H9 (cell line): ENCODE results near the gene CCDC124. TPM values are rescaled to one million over a fixed set of nuclear protein-coding genes. Genes with fewer than 3 reads are reported as not detected.

Source experiments
- DNase-seq: peaks from one replicate; pipeline ENCODE4 v3.0.0-alpha.2; 2017
- H2AFZ ChIP-seq: one replicate; pipeline ENCODE4 v1.6.1; 2013; ENCODE audit warnings: mild to moderate bottlenecking, low read length, control low read depth, moderate library complexity
- H2AK5ac ChIP-seq: 2 replicates; pipeline ENCODE4 v1.6.1; 2013; ENCODE audit warnings: low read length, control low read depth, mixed read lengths; ENCODE audit not compliant: insufficient read length
- H2BK120ac ChIP-seq: one replicate; pipeline ENCODE4 v1.6.1; 2013; ENCODE audit warnings: low read depth, mild to moderate bottlenecking, low read length, control low read depth, inconsistent platforms; ENCODE audit not compliant: poor library complexity, severe bottlenecking
- H2BK12ac ChIP-seq: 2 replicates; pipeline ENCODE4 v1.6.1; 2013; ENCODE audit warnings: low read length, control low read depth, mixed read lengths, low read depth; ENCODE audit not compliant: insufficient read length
- H2BK15ac ChIP-seq: 2 replicates; pipeline ENCODE4 v1.6.1; 2013; ENCODE audit warnings: low read depth, low read length, control low read depth
- H2BK20ac ChIP-seq: one replicate; pipeline ENCODE4 v1.6.1; 2013; ENCODE audit warnings: low read depth, mild to moderate bottlenecking, low read length, control low read depth, inconsistent platforms; ENCODE audit not compliant: poor library complexity, severe bottlenecking
- H2BK5ac ChIP-seq: 2 replicates; pipeline ENCODE4 v1.6.1; 2013; ENCODE audit warnings: low read length, control low read depth, mixed read lengths; ENCODE audit not compliant: insufficient read length
- H3K14ac ChIP-seq: 2 replicates; pipeline ENCODE4 v1.6.1; 2013; ENCODE audit warnings: low read length, control low read depth; ENCODE audit not compliant: insufficient read depth
- H3K18ac ChIP-seq: 2 replicates; pipeline ENCODE4 v1.6.1; 2013; ENCODE audit warnings: low read depth, mild to moderate bottlenecking, mixed read lengths, low read length, control low read depth; ENCODE audit not compliant: insufficient read length
- H3K23ac ChIP-seq: 2 replicates; pipeline ENCODE4 v1.6.1; 2013; ENCODE audit warnings: low read length, control low read depth, mixed read lengths, low read depth; ENCODE audit not compliant: insufficient read length
- H3K23me2 ChIP-seq: 2 replicates; pipeline ENCODE4 v1.6.1; 2013; ENCODE audit warnings: low read depth, mild to moderate bottlenecking, mixed read lengths, low read length, control low read depth; ENCODE audit not compliant: insufficient read length, poor library complexity, severe bottlenecking
- H3K27ac ChIP-seq: 2 replicates; pipeline ENCODE4 v1.5.1; 2013; ENCODE audit warnings: low read length, control low read depth, mixed read lengths, low read depth; ENCODE audit not compliant: insufficient read length
- H3K27me3 ChIP-seq: 2 replicates; pipeline ENCODE4 v1.6.1; 2013; ENCODE audit warnings: low read length, control low read depth, inconsistent platforms; ENCODE audit not compliant: insufficient read depth
- H3K4ac ChIP-seq: 2 replicates; pipeline ENCODE4 v1.6.1; 2013; ENCODE audit warnings: low read depth, mild to moderate bottlenecking, control low read depth, inconsistent platforms, low read length, moderate library complexity
- H3K4me1 ChIP-seq: 2 replicates; pipeline ENCODE4 v1.6.1; 2013; ENCODE audit warnings: low read length, control low read depth, inconsistent platforms; ENCODE audit not compliant: insufficient read depth
- H3K4me2 ChIP-seq: 2 replicates; pipeline ENCODE4 v1.6.1; 2013; ENCODE audit warnings: low read length, control low read depth, mixed read lengths; ENCODE audit not compliant: insufficient read length, insufficient read depth
- H3K56ac ChIP-seq: 2 replicates; pipeline ENCODE4 v1.6.1; 2013; ENCODE audit warnings: low read depth, mild to moderate bottlenecking, mixed read lengths, low read length, control low read depth; ENCODE audit not compliant: insufficient read length
- H3K79me1 ChIP-seq: 2 replicates; pipeline ENCODE4 v1.6.1; 2013; ENCODE audit warnings: low read depth, mild to moderate bottlenecking, moderate library complexity, low read length, control low read depth, inconsistent platforms; ENCODE audit not compliant: insufficient read depth, poor library complexity, severe bottlenecking
- H3K79me2 ChIP-seq: 2 replicates; pipeline ENCODE4 v1.6.1; 2013; ENCODE audit warnings: low read length, control low read depth, inconsistent platforms; ENCODE audit not compliant: insufficient read depth
- H3K9ac ChIP-seq: 2 replicates; pipeline ENCODE4 v1.6.1; 2013; ENCODE audit warnings: low read length, control low read depth, mixed read lengths; ENCODE audit not compliant: insufficient read length; ENCODE audit errors: extremely low read depth
- H3K9me3 ChIP-seq: one replicate; pipeline ENCODE4 v1.6.1; 2013; ENCODE audit warnings: low read depth, low read length, inconsistent platforms; ENCODE audit not compliant: control insufficient read depth
- H3T11ph ChIP-seq: one replicate; pipeline ENCODE4 v1.6.1; 2013; ENCODE audit warnings: mild to moderate bottlenecking, low read length, control low read depth, inconsistent platforms
- H4K20me1 ChIP-seq: one replicate; pipeline ENCODE4 v1.6.1; 2013; ENCODE audit not compliant: control insufficient read depth, insufficient read length, insufficient read depth
- H4K5ac ChIP-seq: 2 replicates; pipeline ENCODE4 v1.6.1; 2013; ENCODE audit warnings: low read depth, mild to moderate bottlenecking, mixed read lengths, low read length, control low read depth; ENCODE audit not compliant: insufficient read length
- H4K8ac ChIP-seq: replicated peaks from 2 replicates; pipeline ENCODE4 v1.6.1; 2013; ENCODE audit warnings: low read length, control low read depth, mixed read lengths, low read depth; ENCODE audit not compliant: insufficient read length
- H4K91ac ChIP-seq: 2 replicates; pipeline ENCODE4 v1.6.1; 2013; ENCODE audit warnings: low read depth, mild to moderate bottlenecking, moderate library complexity, mixed read lengths, low read length, control low read depth; ENCODE audit not compliant: insufficient read length
- H3K27ac Mint-ChIP-seq, 3 experiments: 2 replicates in 2 of 3; 3 replicates in 1 of 3; pipeline ENCODE4 v1.8.0; 2020 to 2021; ENCODE audit warnings: mixed read lengths in 3 of 3, mild to moderate bottlenecking in 1 of 3, moderate library complexity in 1 of 3
- H3K27me3 Mint-ChIP-seq: 2 replicates; pipeline ENCODE4 v1.8.0; 2021; ENCODE audit warnings: low read depth, mild to moderate bottlenecking, moderate library complexity, mixed read lengths
- H3K36me3 Mint-ChIP-seq, 3 experiments: 2 replicates in 2 of 3; 3 replicates in 1 of 3; pipeline ENCODE4 v1.8.0; 2020 to 2021; ENCODE audit warnings: low read depth in 3 of 3, mixed read lengths in 3 of 3; ENCODE audit not compliant: insufficient read depth in 1 of 3
- H3K4me1 Mint-ChIP-seq, 2 experiments: 2 replicates each; pipeline ENCODE4 v1.8.0; 2020; ENCODE audit warnings: mixed read lengths in 2 of 2
- H3K4me3 Mint-ChIP-seq, 2 experiments: 2 replicates in 1 of 2; 3 replicates in 1 of 2; pipeline ENCODE4 v1.8.0; 2020 to 2021; ENCODE audit warnings: mild to moderate bottlenecking in 2 of 2, mixed read lengths in 2 of 2, moderate library complexity in 1 of 2
- H3K9me3 Mint-ChIP-seq, 2 experiments: 2 replicates in 1 of 2; 3 replicates in 1 of 2; pipeline ENCODE4 v1.8.0; 2020; ENCODE audit warnings: mild to moderate bottlenecking in 2 of 2, mixed read lengths in 2 of 2, moderate library complexity in 1 of 2
- CTCF ChIP-seq: fragments of 200-600 bp; sonication (generic); conservative IDR thresholded peaks from 3 replicates; pipeline ENCODE4 v1.8.0; 2021; ENCODE audit warnings: antibody characterized with exemption, mild to moderate bottlenecking
- WGBS: extraction: QIAGEN DNeasy Blood & Tissue Kit; methylation state at CpG from one replicate; pipeline ENCODE4 v1.1.7; 2013; ENCODE audit warnings: missing lambda C conversion rate, low lambda C conversion rate, mixed read lengths; ENCODE audit not compliant: insufficient read length; ENCODE audit errors: extremely low coverage; 5-methylcytosine and 5-hydroxymethylcytosine counted together
- total RNA-seq: library from RNA; stranded (reverse); gene quantifications from 2 replicates; pipeline ENCODE4 v1.2.1, GENCODE V29; 2021

The CCDC124 gene
- total RNA-seq, 1 experiment from 2014 or later = 119 TPM

GRCh38 chr19:17973759-17974158 is 40.9 kb downstream of the CCDC124 start:
- Histone ChIP-seq H4K20me1 (no peaks in the 10 kb centered on the region), H2BK20ac (no peak overlapping the region), H3K4me2 (no peak overlapping the region), H3K14ac (no peak overlapping the region), H2BK120ac (no peak overlapping the region), H4K91ac (no peak overlapping the region), H2AK5ac (no peak overlapping the region), H3K23me2 (no peaks in the 10 kb centered on the region), H3K56ac (no peak overlapping the region), H3K27ac (no peak overlapping the region), H3T11ph (no peak overlapping the region), H4K5ac (no peak overlapping the region), H3K9me3 (no peaks in the 10 kb centered on the region), H2BK12ac (no peak overlapping the region), H3K27me3 (no peaks in the 10 kb centered on the region), H3K4me1 (no peaks in the 10 kb centered on the region), H2AFZ (no peak overlapping the region), H2BK5ac (no peak overlapping the region), H3K9ac (no peak overlapping the region), H3K79me2 (no peaks in the 10 kb centered on the region), H3K18ac (no peak overlapping the region), H2BK15ac (no peak overlapping the region), H3K23ac (no peak overlapping the region), H3K4ac (no peak overlapping the region), H3K79me1 (no peaks in the 10 kb centered on the region), H4K8ac (no peak overlapping the region)
- no peak overlapping the region for H3K27ac Mint-ChIP-seq
- no peak for TF ChIP-seq CTCF
- peaks cover 2% of the 10 kb centered on the region; the same call in 1 of the 2 replicates for H3K27me3 Mint-ChIP-seq
- H3K36me3 Mint-ChIP-seq = peaks cover 0 to 17% (median 13%) of the 10 kb centered on the region in 3 experiments; a peak in 6 of 7 replicates
- H3K9me3 Mint-ChIP-seq = no peaks in the 10 kb centered on the region
- WGBS = no CpG with 5 or more reads among the region's 23 CpGs
- no peak overlapping the region for H3K4me3 Mint-ChIP-seq
- DNase-seq = no peak
- peaks cover 0 to 2% of the 10 kb centered on the region in 2 experiments; a peak in 1 of 4 replicates for H3K4me1 Mint-ChIP-seq
